ENCODE results near the gene KRT72. TPM values are rescaled to one million over a fixed set of nuclear protein-coding genes. Genes with fewer than 3 reads are reported as not detected.

Gene KRT72
- total RNA-seq, 2 experiments from 2014 or later: 0.12 TPM; not detected in 1

DNA sequence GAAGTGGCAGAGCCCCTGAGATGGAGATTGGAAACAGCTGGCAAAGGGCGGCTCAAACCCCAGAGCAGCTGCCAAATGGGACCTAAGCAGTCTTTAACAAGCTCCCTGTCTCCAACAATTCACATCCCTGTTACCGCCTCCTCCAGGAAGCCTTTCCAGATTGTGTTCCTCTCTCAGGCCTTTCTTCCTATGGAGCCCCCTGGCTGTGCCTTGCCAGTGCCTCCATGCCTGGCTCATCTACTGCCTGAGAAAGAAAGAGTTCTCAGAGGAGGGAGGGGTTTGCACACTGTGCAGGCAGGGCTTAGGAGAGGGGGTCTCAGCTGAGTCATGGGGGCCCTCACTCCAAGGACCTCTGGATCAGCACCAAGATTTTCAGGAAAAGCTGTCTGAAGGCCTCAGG lies 18.8 kb downstream of the KRT72 start:
- Mint-ChIP-seq H3K4me1 (peaks cover 26% of the 10 kb centered on the region), H3K4me3 (no peak overlapping the region), H3K27me3 (no peaks in the 10 kb centered on the region), H3K27ac (no peak overlapping the region), H3K9me3 (no peaks in the 10 kb centered on the region), H3K36me3 (no peaks in the 10 kb centered on the region)
- DNase-seq: no peak

DNA sequence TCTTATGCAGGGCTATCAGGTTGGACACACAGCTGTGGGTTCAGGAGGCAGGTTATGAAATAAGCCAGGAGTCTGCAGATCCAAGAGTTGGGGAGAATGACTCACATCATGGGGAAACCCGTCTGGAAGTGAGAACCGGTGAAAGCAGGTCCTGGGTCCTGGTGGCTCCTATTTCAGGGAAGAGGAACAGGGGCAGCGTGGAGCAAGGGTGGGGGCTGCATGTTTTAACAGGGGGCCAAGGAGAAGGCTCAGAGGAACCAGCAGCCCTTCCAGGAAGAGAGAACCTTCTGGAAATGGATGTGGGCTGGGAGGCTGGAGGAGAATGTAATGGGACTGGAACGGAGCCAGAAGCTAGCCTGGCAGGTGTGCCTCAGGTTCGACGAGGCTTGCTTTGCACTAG lies 19.8 kb downstream of the KRT72 start:
- Mint-ChIP-seq H3K4me3 (no peak overlapping the region), H3K27me3 (no peaks in the 10 kb centered on the region), H3K36me3 (no peaks in the 10 kb centered on the region), H3K27ac (no peak overlapping the region), H3K4me1 (peaks cover 19% of the 10 kb centered on the region), H3K9me3 (no peaks in the 10 kb centered on the region)
- no peak for DNase-seq

DNA sequence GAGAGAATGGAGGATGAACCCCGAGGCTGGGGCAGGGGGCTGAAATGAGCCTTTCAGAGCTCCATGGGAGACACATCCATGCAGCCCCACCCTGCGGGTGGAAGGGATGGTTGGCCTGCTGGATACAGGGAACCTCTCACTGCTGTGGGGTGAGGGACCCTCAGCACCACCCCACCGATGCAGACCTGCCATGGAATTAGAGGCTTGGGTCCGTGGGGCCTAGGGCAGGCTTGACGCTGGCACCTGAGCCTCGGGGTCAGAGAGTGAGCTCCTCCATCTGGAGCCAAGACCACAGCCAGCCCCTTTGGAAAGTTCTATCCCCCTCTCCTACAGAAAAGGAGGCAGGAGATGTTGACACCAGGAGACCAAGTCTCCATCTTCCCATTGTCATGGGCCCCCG lies 20.2 kb downstream of the KRT72 start:
- no peaks in the 10 kb centered on the region for H3K9me3 Mint-ChIP-seq
- H3K27me3 Mint-ChIP-seq: peaks cover 1% of the 10 kb centered on the region
- H3K27ac Mint-ChIP-seq: no peak overlapping the region
- no peaks in the 10 kb centered on the region for H3K36me3 Mint-ChIP-seq
- H3K4me3 Mint-ChIP-seq: no peak overlapping the region
- H3K4me1 Mint-ChIP-seq: peaks cover 15% of the 10 kb centered on the region
- DNase-seq: no peak

DNA sequence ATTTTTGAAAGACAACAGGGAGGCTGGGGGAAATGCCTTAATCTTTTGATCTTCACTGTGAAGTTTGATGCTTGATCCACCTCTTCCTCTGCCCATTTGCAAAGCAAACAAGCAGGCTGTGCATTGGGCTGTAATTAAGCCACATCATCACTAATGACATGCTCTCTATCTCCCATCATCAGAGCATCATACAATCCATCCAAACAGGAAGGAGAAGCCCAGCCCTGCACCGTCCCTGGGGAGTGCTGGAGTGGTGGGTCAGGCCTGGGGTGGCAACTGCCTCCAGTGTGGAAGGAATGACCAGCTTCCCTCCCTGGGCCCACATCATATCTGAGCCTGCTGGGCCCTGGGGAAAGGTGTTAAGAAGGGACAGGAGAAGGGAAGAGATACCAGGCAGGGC lies 20.8 kb downstream of the KRT72 start:
- Mint-ChIP-seq H3K4me3 (no peak overlapping the region), H3K4me1 (peaks cover 10% of the 10 kb centered on the region), H3K27ac (no peak overlapping the region), H3K36me3 (no peaks in the 10 kb centered on the region), H3K27me3 (peaks cover 3% of the 10 kb centered on the region), H3K9me3 (no peaks in the 10 kb centered on the region)
- no peak for DNase-seq

DNA sequence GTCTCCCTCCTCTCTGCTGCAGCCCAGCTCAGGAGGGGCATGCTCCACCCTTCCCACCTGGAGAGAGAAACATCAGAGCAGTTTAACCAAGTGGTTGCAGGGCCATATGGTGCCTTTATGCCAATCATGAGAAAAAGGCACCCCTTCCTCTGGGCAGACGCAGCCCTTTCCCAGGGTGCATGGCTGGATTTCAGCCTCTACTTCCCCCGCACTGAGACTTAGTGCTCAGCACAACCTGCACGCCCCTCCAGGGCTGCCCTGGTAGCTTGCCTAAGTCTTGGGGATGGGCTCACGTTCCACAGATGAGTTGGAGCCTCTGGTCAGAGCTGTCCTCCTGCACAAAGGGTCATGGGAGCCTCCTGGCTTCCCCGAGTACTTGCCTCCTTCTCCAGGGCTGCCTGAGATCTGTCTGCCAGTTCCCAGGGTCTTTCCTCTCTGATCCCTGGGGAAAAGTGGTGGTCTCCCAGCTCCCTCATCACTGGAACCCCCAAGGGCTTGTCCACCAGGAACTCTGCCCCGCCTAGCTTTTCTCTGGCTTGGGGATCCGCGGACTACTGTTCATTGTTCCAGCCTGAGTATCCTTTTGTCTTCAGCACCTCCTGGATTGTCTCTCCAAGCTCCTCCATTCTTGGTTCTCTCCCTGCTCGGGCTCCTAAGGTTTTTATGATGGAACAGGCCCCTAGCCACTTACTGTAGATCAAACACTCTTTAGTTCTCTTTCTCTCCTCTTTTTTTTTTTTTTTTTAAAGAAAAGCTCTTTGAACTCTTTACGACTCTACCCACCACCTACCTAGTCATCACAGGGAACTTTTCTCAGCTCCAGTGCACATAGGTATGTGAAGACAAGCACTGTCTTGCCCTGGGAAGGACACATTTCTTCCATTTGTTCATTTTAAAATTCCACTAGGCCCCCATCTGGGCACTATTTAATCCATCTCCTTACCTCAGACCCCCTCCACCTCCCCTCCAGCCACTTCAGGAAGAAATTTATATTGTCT lies 21.5 kb downstream of the KRT72 start:
- Mint-ChIP-seq H3K27ac (no peak overlapping the region), H3K4me3 (no peak overlapping the region), H3K27me3 (peaks cover 3% of the 10 kb centered on the region), H3K4me1 (peaks cover 4% of the 10 kb centered on the region), H3K9me3 (no peaks in the 10 kb centered on the region), H3K36me3 (no peaks in the 10 kb centered on the region)
- DNase-seq: no peak

DNA sequence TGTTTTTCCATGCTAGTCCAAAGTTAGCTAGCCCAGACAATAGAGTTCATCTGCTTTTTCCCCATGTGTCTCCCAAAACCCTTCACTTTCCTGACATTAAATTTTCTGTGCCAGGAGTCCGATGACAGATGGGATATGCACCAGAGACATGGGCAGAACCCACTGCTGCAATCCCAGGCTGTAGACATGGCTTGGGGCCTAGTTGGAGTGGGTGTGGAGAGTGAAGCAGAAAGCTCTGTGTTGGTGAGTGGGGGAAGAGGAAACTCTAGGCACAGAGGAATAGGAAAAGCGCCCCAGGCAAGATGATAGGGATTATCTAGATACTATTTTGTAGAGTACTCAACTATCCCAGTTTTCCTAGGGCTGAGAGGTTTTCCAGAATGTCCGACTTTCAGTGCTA lies 22.8 kb downstream of the KRT72 start:
- no peaks in the 10 kb centered on the region for H3K36me3 Mint-ChIP-seq
- peaks cover 3% of the 10 kb centered on the region for H3K27me3 Mint-ChIP-seq
- H3K9me3 Mint-ChIP-seq: no peaks in the 10 kb centered on the region
- H3K4me1 Mint-ChIP-seq: peaks cover 4% of the 10 kb centered on the region
- DNase-seq: no peak
- H3K27ac Mint-ChIP-seq: no peak overlapping the region
- no peak overlapping the region for H3K4me3 Mint-ChIP-seq

DNA sequence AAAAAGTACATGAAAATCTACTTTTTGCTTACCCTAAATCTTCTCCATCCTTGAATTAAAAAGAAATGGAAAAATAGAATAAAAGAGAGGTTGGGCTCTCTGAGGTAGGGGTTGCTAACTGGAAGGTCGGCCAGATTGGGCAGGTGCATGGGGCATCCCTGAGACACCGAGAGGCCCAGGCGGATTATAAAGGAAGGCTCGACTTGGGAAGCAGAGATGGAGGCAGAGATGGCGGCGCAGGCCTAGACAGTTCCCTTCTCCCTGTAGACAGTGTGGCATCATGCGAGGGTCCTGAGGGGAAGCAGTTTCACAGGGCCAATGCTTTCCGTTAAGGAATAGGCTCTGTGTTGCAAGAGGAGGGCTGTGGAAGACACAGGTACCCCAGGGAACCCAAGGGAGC lies 23.9 kb downstream of the KRT72 start:
- peaks cover 3% of the 10 kb centered on the region for H3K27me3 Mint-ChIP-seq
- no peaks in the 10 kb centered on the region for H3K9me3 Mint-ChIP-seq
- no peak overlapping the region for H3K4me3 Mint-ChIP-seq

DNA sequence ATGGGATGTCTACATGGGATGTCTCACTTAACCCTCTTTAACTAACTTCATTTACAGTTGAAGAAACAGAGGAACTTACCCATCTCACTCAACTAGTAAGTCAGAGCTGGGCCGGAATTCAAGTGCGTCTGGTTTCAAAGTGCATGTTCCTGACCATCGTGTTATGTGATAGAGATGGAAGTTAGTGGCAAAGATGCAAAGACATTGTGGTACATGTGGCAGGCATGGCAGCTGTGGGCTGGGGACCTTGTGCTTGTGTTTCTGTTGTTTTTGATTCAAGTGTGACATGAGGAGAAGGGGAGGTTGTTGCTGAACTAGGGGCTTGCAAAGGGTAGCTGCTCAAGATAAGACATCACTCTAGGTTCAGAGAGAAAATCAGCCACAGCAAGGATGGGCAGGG lies 25.3 kb downstream of the KRT72 start:
- Mint-ChIP-seq H3K4me1 (no peaks in the 10 kb centered on the region), H3K27me3 (peaks cover 3% of the 10 kb centered on the region), H3K27ac (no peak overlapping the region), H3K9me3 (no peaks in the 10 kb centered on the region), H3K4me3 (no peak overlapping the region), H3K36me3 (no peaks in the 10 kb centered on the region)
- DNase-seq: no peak

More for the DNA sequence above, 23.9 kb downstream of the KRT72 start:
- H3K36me3 Mint-ChIP-seq: no peaks in the 10 kb centered on the region
- no peak for DNase-seq
- no peaks in the 10 kb centered on the region for H3K4me1 Mint-ChIP-seq
- H3K27ac Mint-ChIP-seq: no peak overlapping the region

DNA sequence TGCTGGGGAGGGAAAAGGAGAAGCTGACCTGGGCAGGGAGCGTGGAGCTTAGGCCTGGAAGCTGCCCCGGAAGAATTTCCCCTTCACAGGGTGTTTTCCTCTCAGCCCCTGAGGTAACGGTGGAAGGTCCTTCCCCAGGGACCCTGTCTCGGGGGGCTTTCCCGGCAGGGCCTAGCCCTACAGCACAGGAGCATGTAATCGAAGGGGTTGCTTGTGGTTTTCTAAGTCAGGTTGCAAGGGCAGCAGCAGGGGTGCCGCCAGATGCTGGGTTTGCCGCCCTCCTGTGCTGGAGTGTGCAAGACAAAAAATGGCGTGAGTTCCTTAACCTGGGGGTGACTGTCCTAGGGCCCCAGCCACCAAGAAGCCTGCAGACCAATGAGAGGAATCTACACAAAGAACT lies 26.0 kb downstream of the KRT72 start:
- Mint-ChIP-seq H3K36me3 (no peaks in the 10 kb centered on the region), H3K27ac (no peak overlapping the region), H3K9me3 (no peaks in the 10 kb centered on the region), H3K4me1 (no peaks in the 10 kb centered on the region), H3K27me3 (peaks cover 3% of the 10 kb centered on the region), H3K4me3 (no peak overlapping the region)
- DNase-seq: no peak

DNA sequence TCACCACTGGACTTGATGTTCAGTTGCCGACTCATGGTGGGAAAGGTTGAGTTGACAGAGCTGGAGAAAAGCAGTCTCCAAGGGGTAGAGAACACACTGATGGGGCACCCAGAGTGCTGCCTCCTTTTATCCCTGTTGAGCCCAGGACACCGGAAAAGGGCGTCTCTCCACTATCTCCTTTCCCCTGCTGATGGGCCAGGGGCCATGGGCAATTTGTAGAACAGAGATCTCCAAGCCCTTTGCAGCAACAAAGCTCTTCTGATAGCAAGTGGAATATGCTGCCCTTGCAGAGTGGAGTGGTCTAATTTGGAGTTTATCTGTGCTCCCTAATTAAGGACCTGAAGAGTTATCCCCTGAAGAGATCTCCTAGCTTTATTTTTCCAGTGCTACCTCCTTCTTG lies 27.5 kb downstream of the KRT72 start, which contains the start of gene KRT74:
TSS of gene KRT74 (minus strand) at position 101 of the 400 bp plus-strand sequence. CDS start at position 35, 66 bp downstream.
- DNase-seq: no peak
- Mint-ChIP-seq H3K36me3 (no peaks in the 10 kb centered on the region), H3K27me3 (peaks cover 3% of the 10 kb centered on the region), H3K4me1 (no peaks in the 10 kb centered on the region), H3K27ac (no peak within 1 kb of the TSS), H3K9me3 (no peaks in the 10 kb centered on the region), H3K4me3 (no peak within 1 kb of the TSS)

DNA sequence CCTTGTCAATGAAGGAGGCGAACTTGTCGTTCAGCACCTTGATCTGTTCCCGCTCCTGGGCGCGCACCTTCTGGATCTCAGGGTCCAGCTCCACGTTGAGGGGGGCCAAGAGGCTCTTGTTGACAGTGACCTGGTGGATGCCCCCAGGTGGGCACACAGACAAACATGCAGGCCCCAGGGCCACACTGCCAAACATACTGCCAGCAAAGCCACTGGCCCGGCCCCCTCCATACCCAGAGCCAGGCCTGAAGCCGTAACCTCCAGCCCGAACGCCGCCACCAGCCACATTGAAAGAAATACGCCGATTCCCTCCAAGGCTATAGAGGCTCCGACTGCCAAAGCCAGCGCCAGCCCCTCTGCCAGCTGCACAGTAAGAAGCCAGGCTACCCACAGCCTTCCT lies 28.0 kb downstream of the KRT72 start:
- Mint-ChIP-seq H3K4me3 (no peak overlapping the region), H3K36me3 (no peaks in the 10 kb centered on the region), H3K9me3 (no peaks in the 10 kb centered on the region), H3K27me3 (peaks cover 3% of the 10 kb centered on the region), H3K4me1 (no peaks in the 10 kb centered on the region), H3K27ac (no peak overlapping the region)
- no peak for DNase-seq

DNA sequence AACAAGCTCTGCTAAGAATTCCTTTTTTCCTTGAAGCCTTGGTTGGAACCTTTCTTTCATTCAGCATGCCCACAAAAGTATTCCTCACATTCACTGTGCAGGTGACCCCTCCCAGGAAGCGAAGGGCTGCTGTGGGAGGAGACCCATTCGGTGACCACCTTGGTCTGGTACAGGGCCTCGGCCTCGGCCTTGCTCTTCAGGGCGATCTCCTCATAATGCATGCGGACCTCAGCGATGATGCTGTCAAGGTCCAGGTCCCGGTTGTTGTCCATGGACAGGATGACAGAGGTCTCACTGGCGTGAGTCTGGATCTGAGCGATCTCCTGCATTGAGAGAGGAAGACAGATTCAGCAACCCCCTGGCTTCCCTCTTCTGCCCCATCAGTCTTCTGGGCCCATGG lies 30.8 kb downstream of the KRT72 start:
- Mint-ChIP-seq H3K27me3 (peaks cover under 1% of the 10 kb centered on the region), H3K27ac (no peak overlapping the region), H3K4me3 (no peak overlapping the region), H3K4me1 (no peaks in the 10 kb centered on the region), H3K9me3 (no peaks in the 10 kb centered on the region), H3K36me3 (no peaks in the 10 kb centered on the region)
- DNase-seq: no peak

DNA sequence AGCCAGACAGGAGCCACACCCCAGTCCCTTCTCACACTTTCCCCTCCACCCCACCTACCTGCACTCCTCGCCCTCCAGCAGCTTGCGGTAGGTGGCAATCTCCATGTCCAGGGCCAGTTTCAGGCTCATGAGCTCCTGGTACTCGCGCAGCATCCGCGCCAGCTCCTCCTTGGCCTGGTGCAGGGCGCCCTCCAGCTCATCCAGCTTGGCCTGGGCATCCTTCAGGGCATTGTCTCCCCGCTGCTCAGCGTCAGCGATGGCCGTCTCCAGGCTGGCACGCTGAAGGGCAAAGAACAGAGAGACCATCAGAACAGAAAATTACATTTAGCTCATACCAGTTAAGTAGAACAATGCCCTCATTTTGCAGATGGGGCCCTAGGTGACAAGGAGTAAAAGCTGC lies 33.2 kb downstream of the KRT72 start:
- Mint-ChIP-seq H3K4me1 (no peaks in the 10 kb centered on the region), H3K9me3 (no peaks in the 10 kb centered on the region), H3K4me3 (no peak overlapping the region), H3K36me3 (no peaks in the 10 kb centered on the region), H3K27me3 (peaks cover 9% of the 10 kb centered on the region), H3K27ac (no peak overlapping the region)
- no peak for DNase-seq

DNA sequence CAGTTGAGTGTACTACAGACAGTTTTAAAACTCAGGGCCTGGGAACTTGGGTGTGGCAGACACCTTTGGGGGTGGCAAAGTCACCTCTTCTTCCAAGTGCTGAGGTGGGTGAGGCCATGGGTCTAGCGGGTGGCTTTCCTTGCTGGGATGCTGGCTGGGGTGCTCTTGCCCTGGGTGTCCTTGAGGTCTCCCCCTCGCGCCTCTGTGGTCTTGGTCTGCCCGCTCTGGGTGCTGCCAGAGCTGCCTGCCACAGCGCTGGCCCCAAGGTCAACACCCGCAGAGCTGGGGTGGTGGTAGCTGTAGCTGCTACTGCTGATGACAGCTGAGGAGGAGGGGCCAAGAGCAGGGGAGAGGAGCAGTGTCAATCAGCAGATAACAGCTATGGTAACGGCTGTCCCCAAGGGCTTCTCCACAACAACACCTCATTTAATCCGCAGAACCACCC lies 34.4 kb downstream of the KRT72 start:
- Mint-ChIP-seq H3K9me3 (no peaks in the 10 kb centered on the region), H3K27ac (no peak overlapping the region), H3K36me3 (no peaks in the 10 kb centered on the region), H3K4me3 (no peak overlapping the region), H3K4me1 (no peaks in the 10 kb centered on the region), H3K27me3 (peaks cover 9% of the 10 kb centered on the region)
- DNase-seq: no peak

DNA sequence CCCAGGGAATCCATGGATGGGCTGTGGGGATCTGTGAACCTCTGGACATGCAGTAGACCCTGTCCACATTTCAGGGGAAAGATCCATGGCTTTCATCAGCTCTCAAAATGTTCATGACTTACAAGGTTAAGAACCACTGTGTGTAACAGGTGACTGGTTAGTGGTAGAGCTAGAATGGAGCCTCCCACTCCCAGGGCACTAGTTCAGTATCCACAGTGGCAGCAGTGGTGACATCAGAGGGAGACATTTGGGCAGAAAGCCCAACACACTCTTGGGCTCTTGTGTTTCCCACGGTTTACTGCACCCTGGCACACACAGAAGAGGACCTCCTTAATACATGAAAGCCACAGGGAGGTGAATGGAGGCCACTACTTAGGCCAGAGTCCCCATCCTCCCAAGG lies 36.7 kb downstream of the KRT72 start:
- Mint-ChIP-seq H3K4me3 (no peak overlapping the region), H3K4me1 (no peaks in the 10 kb centered on the region), H3K36me3 (no peaks in the 10 kb centered on the region), H3K27ac (no peak overlapping the region), H3K27me3 (peaks cover 9% of the 10 kb centered on the region), H3K9me3 (no peaks in the 10 kb centered on the region)
- no peak for DNase-seq

DNA sequence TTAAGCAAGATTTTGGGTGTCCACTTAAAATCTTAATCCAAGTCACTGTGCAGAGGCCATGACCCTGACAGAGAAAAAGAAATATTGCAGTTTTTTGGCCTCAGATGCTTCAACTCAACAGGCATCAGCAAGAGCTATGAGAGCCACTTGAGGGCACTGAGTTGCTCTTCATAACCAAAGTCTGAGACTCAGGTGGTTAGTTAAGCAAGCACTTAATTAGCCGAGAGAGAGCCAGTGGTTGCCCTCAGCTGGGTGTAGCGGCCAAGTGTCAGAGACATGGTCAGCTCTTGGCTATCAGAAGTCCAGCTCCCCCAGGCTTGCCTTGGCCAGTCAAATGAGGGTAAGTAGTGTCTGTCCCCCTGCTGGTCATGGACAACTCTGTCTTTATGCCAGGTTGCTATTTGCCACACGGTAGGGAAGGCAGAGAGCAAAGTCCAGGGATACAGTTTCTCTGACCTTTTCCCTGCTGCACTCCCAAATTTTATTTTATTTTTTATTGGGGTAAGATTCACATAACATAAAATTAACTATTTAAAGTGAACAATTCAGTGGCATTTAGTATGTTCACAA lies 39.3 kb downstream of the KRT72 start:
- Mint-ChIP-seq H3K27ac (no peak overlapping the region), H3K9me3 (no peaks in the 10 kb centered on the region), H3K36me3 (no peaks in the 10 kb centered on the region), H3K4me3 (no peak overlapping the region), H3K27me3 (peaks cover 9% of the 10 kb centered on the region), H3K4me1 (no peaks in the 10 kb centered on the region)
- no peak for DNase-seq
